DMS153 treated with DMSO at 0.1 percent for 48 hours (cell line): ENCODE measurements around the gene PCDHA1.

Experiments
- DNase-seq: peaks from one replicate; lab custom pipeline; 2025; ENCODE audit not compliant: unreplicated experiment; lab: John Stamatoyannopoulos, UW

Gene PCDHA1

GRCh38 chr5:140986117-140986521 lies 200.2 kb downstream of the PCDHA1 start:
- DNase-seq: no peak

- no peak for DNase-seq
These were observed 202.2 kb downstream of the PCDHA1 start for GRCh38 chr5:140988100-140988499.

- DNase-seq: no peak
These were observed 202.7 kb downstream of the PCDHA1 start for GRCh38 chr5:140988608-140989007.

- no peak for DNase-seq
These were observed 203.5 kb downstream of the PCDHA1 start for GRCh38 chr5:140989254-140990020.

- no peak for DNase-seq
These were observed 206.9 kb downstream of the PCDHA1 start for GRCh38 chr5:140992828-140993227.

- DNase-seq: no peak
These were observed 210.1 kb downstream of the PCDHA1 start for GRCh38 chr5:140996060-140996459.

- no peak for DNase-seq
These were observed 213.0 kb downstream of the PCDHA1 start for GRCh38 chr5:140998921-140999410.

- peak; percentile 5 for DNase-seq
These were observed 215.5 kb downstream of the PCDHA1 start for GRCh38 chr5:141001446-141001843.

GRCh38 chr5:141001844-141002604 lies 216.1 kb downstream of the PCDHA1 start:
- no peak for DNase-seq

GRCh38 chr5:141002605-141002965 lies 216.6 kb downstream of the PCDHA1 start:
- DNase-seq: no peak

GRCh38 chr5:141003031-141003430 lies 217.1 kb downstream of the PCDHA1 start:
- no peak for DNase-seq

- DNase-seq: peak; percentile 22
These were observed 218.1 kb downstream of the PCDHA1 start for GRCh38 chr5:141003791-141004611.

- DNase-seq: no peak
These were observed 221.9 kb downstream of the PCDHA1 start for GRCh38 chr5:141007791-141008190.

- no peak for DNase-seq
These were observed 224.3 kb downstream of the PCDHA1 start for GRCh38 chr5:141010047-141010793.

GRCh38 chr5:141017943-141018342 lies 232.0 kb downstream of the PCDHA1 start:
- DNase-seq: no peak

- DNase-seq: no peak
These were observed 236.4 kb downstream of the PCDHA1 start for GRCh38 chr5:141022384-141022783.

- DNase-seq: no peak
These were observed 245.1 kb downstream of the PCDHA1 start for GRCh38 chr5:141031006-141031405.

- no peak for DNase-seq
These were observed 246.7 kb downstream of the PCDHA1 start for GRCh38 chr5:141032626-141033025.

GRCh38 chr5:141039061-141039460 lies 253.1 kb downstream of the PCDHA1 start:
- DNase-seq: no peak

- peak; percentile 22 for DNase-seq
These were observed 253.6 kb downstream of the PCDHA1 start for GRCh38 chr5:141039517-141039916.
